Measurements from ENCODE around the gene POMGNT1. TPM values are rescaled to one million over a fixed set of nuclear protein-coding genes. Genes with fewer than 3 reads are reported as not detected.

POMGNT1 gene
- total and polyA plus RNA-seq, 2 of the 13 experiments (the other 11 are each of a cell fraction or from before 2014, with no cell fraction given) = 33.9 to 46.8 TPM

- TF ChIP-seq ZNF281 (CRISPR knock-in tag; IDR thresholded peaks at IDR 0.05; ENCODE audit: borderline replicate concordance) = no peak
- TF ChIP-seq PTBP1 (IDR thresholded peaks at IDR 0.05; ENCODE audit: low read depth, low read length, poor library complexity, severe bottlenecking) = no peak
- no peak; the same call in 1 of the 2 replicates for TF ChIP-seq FOXC1 (CRISPR knock-in tag; IDR thresholded peaks at IDR 0.05; ENCODE audit: borderline replicate concordance)
- TF ChIP-seq, protein P1, sequence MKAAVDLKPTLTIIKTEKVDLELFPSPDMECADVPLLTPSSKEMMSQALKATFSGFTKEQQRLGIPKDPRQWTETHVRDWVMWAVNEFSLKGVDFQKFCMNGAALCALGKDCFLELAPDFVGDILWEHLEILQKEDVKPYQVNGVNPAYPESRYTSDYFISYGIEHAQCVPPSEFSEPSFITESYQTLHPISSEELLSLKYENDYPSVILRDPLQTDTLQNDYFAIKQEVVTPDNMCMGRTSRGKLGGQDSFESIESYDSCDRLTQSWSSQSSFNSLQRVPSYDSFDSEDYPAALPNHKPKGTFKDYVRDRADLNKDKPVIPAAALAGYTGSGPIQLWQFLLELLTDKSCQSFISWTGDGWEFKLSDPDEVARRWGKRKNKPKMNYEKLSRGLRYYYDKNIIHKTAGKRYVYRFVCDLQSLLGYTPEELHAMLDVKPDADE (CRISPR knock-in tag; IDR thresholded peaks at IDR 0.05) = no peak
- TF ChIP-seq ZNF672 (CRISPR knock-in tag; IDR thresholded peaks at IDR 0.05) = no peak
- TF ChIP-seq ZNF777 (CRISPR knock-in tag; IDR thresholded peaks at IDR 0.05) = no peak
- TF ChIP-seq, protein P2, sequence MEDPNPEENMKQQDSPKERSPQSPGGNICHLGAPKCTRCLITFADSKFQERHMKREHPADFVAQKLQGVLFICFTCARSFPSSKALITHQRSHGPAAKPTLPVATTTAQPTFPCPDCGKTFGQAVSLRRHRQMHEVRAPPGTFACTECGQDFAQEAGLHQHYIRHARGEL (CRISPR knock-in tag; IDR thresholded peaks at IDR 0.05) = no peak
- TF ChIP-seq, protein P3, sequence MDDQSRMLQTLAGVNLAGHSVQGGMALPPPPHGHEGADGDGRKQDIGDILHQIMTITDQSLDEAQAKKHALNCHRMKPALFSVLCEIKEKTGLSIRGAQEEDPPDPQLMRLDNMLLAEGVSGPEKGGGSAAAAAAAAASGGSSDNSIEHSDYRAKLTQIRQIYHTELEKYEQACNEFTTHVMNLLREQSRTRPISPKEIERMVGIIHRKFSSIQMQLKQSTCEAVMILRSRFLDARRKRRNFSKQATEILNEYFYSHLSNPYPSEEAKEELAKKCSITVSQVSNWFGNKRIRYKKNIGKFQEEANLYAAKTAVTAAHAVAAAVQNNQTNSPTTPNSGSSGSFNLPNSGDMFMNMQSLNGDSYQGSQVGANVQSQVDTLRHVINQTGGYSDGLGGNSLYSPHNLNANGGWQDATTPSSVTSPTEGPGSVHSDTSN (CRISPR knock-in tag; IDR thresholded peaks at IDR 0.05; ENCODE audit: borderline replicate concordance) = no peak
- TF ChIP-seq HINFP (CRISPR knock-in tag; IDR thresholded peaks at IDR 0.05; ENCODE audit: low read depth) = 0 out of 2 replicates have a peak, but pooled peaks have one; percentile 44
- no peak for TF ChIP-seq RELA (CRISPR knock-in tag; IDR thresholded peaks at IDR 0.05)
- TF ChIP-seq KDM2A (CRISPR knock-in tag; IDR thresholded peaks at IDR 0.05; ENCODE audit: borderline replicate concordance, low read depth) = no peak; the same call in 1 of the 2 replicates
- TF ChIP-seq TEAD2 (CRISPR knock-in tag; IDR thresholded peaks at IDR 0.05) = no peak
- TF ChIP-seq, protein P4, sequence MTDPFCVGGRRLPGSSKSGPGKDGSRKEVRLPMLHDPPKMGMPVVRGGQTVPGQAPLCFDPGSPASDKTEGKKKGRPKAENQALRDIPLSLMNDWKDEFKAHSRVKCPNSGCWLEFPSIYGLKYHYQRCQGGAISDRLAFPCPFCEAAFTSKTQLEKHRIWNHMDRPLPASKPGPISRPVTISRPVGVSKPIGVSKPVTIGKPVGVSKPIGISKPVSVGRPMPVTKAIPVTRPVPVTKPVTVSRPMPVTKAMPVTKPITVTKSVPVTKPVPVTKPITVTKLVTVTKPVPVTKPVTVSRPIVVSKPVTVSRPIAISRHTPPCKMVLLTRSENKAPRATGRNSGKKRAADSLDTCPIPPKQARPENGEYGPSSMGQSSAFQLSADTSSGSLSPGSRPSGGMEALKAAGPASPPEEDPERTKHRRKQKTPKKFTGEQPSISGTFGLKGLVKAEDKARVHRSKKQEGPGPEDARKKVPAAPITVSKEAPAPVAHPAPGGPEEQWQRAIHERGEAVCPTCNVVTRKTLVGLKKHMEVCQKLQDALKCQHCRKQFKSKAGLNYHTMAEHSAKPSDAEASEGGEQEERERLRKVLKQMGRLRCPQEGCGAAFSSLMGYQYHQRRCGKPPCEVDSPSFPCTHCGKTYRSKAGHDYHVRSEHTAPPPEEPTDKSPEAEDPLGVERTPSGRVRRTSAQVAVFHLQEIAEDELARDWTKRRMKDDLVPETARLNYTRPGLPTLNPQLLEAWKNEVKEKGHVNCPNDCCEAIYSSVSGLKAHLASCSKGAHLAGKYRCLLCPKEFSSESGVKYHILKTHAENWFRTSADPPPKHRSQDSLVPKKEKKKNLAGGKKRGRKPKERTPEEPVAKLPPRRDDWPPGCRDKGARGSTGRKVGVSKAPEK (CRISPR knock-in tag; IDR thresholded peaks at IDR 0.05; ENCODE audit: borderline replicate concordance) = no peak
- TF ChIP-seq ZMYM3 (CRISPR knock-in tag; IDR thresholded peaks at IDR 0.05) = peak; percentile 81; the same call in 1 of the 2 replicates
- TF ChIP-seq, protein P5, sequence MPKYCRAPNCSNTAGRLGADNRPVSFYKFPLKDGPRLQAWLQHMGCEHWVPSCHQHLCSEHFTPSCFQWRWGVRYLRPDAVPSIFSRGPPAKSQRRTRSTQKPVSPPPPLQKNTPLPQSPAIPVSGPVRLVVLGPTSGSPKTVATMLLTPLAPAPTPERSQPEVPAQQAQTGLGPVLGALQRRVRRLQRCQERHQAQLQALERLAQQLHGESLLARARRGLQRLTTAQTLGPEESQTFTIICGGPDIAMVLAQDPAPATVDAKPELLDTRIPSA (CRISPR knock-in tag; IDR thresholded peaks at IDR 0.05; ENCODE audit: borderline replicate concordance) = no peak
- TF ChIP-seq SMYD3 (CRISPR knock-in tag; IDR thresholded peaks at IDR 0.05) = no peak
Measured at GRCh38 chr1:46183079-46183847, 15.0 kb downstream of the POMGNT1 start (continued).

Data from HepG2 (cell line).